H4 (cell line): ENCODE results near the gene ABLIM1. TPM values are rescaled to one million over a fixed set of nuclear protein-coding genes. Genes with fewer than 3 reads are reported as not detected.

Experiments used
- DNase-seq: peaks from one replicate; pipeline ENCODE4 v3.0.0-alpha.2; 2015; ENCODE audit warnings: low spot score
- total RNA-seq: library from RNA; depleted of rRNA; stranded (reverse); fragments of >200 nt; shearing (Covaris generic); gene quantifications from 2 replicates; pipeline ENCODE4 v1.2.3, GENCODE V29; 2014

Gene ABLIM1
- total RNA-seq, 1 experiment from 2014 or later: 1.2 TPM

GRCh38 chr10:114408968-114409444 lies 249.1 kb downstream of the ABLIM1 start:
- DNase-seq: no peak

- DNase-seq: no peak
Observed at GRCh38 chr10:114408112-114408967, 249.7 kb downstream of the ABLIM1 start.

GRCh38 chr10:114406455-114406854 lies 251.6 kb downstream of the ABLIM1 start:
- DNase-seq: no peak

GRCh38 chr10:114405011-114405350 lies 253.1 kb downstream of the ABLIM1 start:
- no peak for DNase-seq

GRCh38 chr10:114404171-114405010 lies 253.7 kb downstream of the ABLIM1 start, which contains the start of gene AFAP1L2:
Gene AFAP1L2 (minus strand): TSS chr10:114404502. CDS start chr10:114404455, 47 bp downstream.
- no peak for DNase-seq

- no peak for DNase-seq
Observed at GRCh38 chr10:114403541-114404161, 254.4 kb downstream of the ABLIM1 start.

- no peak for DNase-seq
Observed at GRCh38 chr10:114402871-114403540, 255.1 kb downstream of the ABLIM1 start.

- DNase-seq: no peak
Observed at GRCh38 chr10:114402233-114402632, 255.8 kb downstream of the ABLIM1 start.

GRCh38 chr10:114401195-114401791 lies 256.8 kb downstream of the ABLIM1 start:
- no peak for DNase-seq

- no peak for DNase-seq
Observed at GRCh38 chr10:114400091-114400490, 258.0 kb downstream of the ABLIM1 start.

- no peak for DNase-seq
Observed at GRCh38 chr10:114399576-114399975, 258.5 kb downstream of the ABLIM1 start.

GRCh38 chr10:114398587-114399331 lies 259.3 kb downstream of the ABLIM1 start:
- DNase-seq: no peak

- no peak for DNase-seq
Observed at GRCh38 chr10:114397651-114398145, 260.4 kb downstream of the ABLIM1 start.

- no peak for DNase-seq
Observed at GRCh38 chr10:114396464-114396863, 261.6 kb downstream of the ABLIM1 start.

GRCh38 chr10:114395366-114396022 lies 262.6 kb downstream of the ABLIM1 start:
- no peak for DNase-seq

GRCh38 chr10:114394531-114394930 lies 263.5 kb downstream of the ABLIM1 start:
- no peak for DNase-seq

- no peak for DNase-seq
Observed at GRCh38 chr10:114393886-114394285, 264.2 kb downstream of the ABLIM1 start.

GRCh38 chr10:114393482-114393881 lies 264.6 kb downstream of the ABLIM1 start:
- no peak for DNase-seq

GRCh38 chr10:114392112-114392835 lies 265.8 kb downstream of the ABLIM1 start:
- no peak for DNase-seq
